Mesodermal cell (in vitro differentiated cells): ENCODE data around the gene THAP8.

Experiments
- H3K27ac ChIP-seq: 2 replicates; pipeline ENCODE4 v1.7.0; 2013; ENCODE audit warnings: mild to moderate bottlenecking, low read depth, low read length, moderate library complexity; ENCODE audit not compliant: severe bottlenecking
- H3K36me3 ChIP-seq: 2 replicates; pipeline ENCODE4 v1.7.1; 2013; ENCODE audit warnings: mild to moderate bottlenecking, low read length, moderate library complexity; ENCODE audit not compliant: control insufficient read depth, insufficient read depth
- H3K4me1 ChIP-seq: one replicate; pipeline ENCODE4 v1.7.1; 2013; ENCODE audit warnings: mild to moderate bottlenecking, low read length; ENCODE audit not compliant: insufficient read depth, control insufficient read depth, poor library complexity, severe bottlenecking
- H3K4me3 ChIP-seq: 2 replicates; pipeline ENCODE4 v1.7.0; 2013; ENCODE audit warnings: low read length, control low read depth, mild to moderate bottlenecking; ENCODE audit not compliant: insufficient read depth, poor library complexity, severe bottlenecking; ENCODE audit errors: extremely low read depth
- H3K9me3 ChIP-seq: 2 replicates; pipeline ENCODE4 v1.7.1; 2013; ENCODE audit warnings: mild to moderate bottlenecking, low read length, moderate library complexity; ENCODE audit not compliant: control insufficient read depth
- WGBS, 2 experiments: methylation state at CpG; one replicate each; pipeline ENCODE4 v1.1.5; 2013; ENCODE audit warnings: missing lambda C conversion rate in 2 of 2; ENCODE audit not compliant: insufficient coverage in 2 of 2; 5-methylcytosine and 5-hydroxymethylcytosine counted together

Gene THAP8

GRCh38 chr19:36090910-36091695 lies 37.0 kb upstream of the THAP8 start:
- H3K4me3 ChIP-seq = no peak overlapping the region
- H3K27ac ChIP-seq = no peak overlapping the region
- no peaks in the 10 kb centered on the region for H3K9me3 ChIP-seq
- WGBS, 2 experiments = 88 to 89% methylated on average over 10 to 12 of the region's 13 CpGs
- no peaks in the 10 kb centered on the region for H3K4me1 ChIP-seq
- peaks cover 81% of the 10 kb centered on the region for H3K36me3 ChIP-seq

GRCh38 chr19:36089847-36090246 lies 35.8 kb upstream of the THAP8 start:
- no peaks in the 10 kb centered on the region for H3K9me3 ChIP-seq
- no peaks in the 10 kb centered on the region for H3K4me1 ChIP-seq
- no peak overlapping the region for H3K4me3 ChIP-seq
- no peak overlapping the region for H3K27ac ChIP-seq
- WGBS, 2 experiments = 93 to 96% methylated on average over 4 to 5 of the region's 5 CpGs
- H3K36me3 ChIP-seq = peaks cover 80% of the 10 kb centered on the region

GRCh38 chr19:36086326-36086725 lies 32.2 kb upstream of the THAP8 start:
- Histone ChIP-seq H3K9me3 (no peaks in the 10 kb centered on the region), H3K27ac (no peak overlapping the region), H3K4me1 (no peaks in the 10 kb centered on the region), H3K4me3 (no peak overlapping the region), H3K36me3 (peaks cover 89% of the 10 kb centered on the region)
- WGBS, 2 experiments = 92 to 97% methylated on average over 9 of the region's 9 CpGs

DNA sequence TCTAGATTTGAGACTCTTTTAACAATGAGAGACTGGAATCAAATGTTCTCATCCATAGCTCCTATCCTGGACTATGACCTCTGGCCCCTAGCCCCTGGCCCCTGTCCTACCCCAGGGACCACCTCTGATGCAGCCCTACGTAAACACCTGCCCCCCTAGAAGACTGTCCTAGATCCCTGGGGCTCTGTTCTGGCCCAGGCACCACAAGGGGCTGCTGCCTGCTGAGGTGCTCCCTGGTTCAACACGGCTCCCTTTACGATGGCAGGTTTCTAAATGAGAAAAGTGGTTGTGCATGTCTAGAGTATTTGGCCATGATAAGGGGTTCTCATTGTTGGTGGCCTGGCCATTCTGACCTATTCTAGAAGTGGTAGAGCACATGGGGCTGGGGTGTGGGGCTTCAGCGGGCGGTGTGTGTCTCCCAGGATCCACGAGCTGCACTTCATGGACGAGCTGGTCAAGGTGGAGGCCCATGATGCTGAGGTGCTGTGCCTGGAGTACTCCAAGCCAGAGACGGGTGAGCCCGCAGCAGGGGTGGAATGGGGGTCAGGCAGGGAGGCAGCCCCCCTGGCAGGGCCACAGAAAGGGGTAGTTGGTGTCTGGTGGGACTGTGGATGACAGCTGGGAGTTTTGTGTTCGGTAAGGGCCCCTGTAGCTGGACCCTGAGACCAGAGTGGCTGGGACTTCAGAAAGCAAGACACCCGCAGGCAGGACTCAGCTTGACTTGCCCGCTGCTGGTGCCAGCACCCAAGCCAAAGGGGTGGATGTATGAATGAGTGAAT lies 30.3 kb upstream of the THAP8 start:
- Histone ChIP-seq H3K27ac (no peak overlapping the region), H3K9me3 (no peaks in the 10 kb centered on the region), H3K4me3 (no peak overlapping the region), H3K4me1 (no peaks in the 10 kb centered on the region), H3K36me3 (peaks cover 79% of the 10 kb centered on the region)
- 95 to 97% methylated on average over 10 to 12 of the region's 12 CpGs for WGBS, 2 experiments

DNA sequence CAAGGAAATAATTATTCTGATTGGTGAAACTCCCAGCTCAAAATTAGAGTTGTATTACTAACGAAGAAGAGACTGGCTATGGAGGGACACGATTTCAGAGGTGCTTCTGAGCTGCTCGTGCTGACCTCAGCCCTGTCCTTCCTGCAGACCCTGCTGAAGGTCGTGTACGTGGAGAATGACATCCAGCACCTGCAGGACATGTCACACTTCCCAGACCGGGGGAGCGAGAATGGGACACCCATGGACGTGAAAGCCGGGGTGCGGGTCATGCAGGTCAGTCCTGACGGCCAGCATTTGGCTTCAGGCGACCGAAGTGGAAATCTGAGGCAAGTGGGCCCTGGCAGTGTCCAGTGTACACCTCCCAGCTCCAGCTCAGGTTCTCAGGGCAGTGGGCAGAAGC lies 28.8 kb upstream of the THAP8 start:
- Histone ChIP-seq H3K9me3 (no peaks in the 10 kb centered on the region), H3K27ac (no peak overlapping the region), H3K4me3 (no peak overlapping the region), H3K36me3 (peaks cover 78% of the 10 kb centered on the region), H3K4me1 (no peaks in the 10 kb centered on the region)
- 96 to 97% methylated on average over 13 of the region's 13 CpGs for WGBS, 2 experiments

DNA sequence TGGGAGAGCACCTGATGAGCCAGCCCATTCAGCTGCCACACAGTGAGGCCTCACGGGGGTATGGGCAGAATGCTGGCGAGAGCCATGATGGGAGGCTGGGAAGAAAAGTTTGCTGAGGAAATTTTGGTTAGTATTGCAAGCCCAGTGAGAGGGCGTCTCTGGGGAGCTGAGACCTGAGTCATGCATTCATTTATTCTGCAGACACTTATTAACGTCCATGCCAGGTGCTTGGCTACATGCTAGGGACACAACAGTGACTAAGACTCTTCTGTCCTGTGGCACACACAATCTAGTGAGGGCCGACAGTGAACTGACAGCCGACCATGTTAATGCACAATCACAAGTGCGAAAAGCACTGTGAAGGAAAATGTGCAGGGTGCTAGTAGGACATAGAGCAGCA lies 27.8 kb upstream of the THAP8 start:
- Histone ChIP-seq H3K4me3 (no peak overlapping the region), H3K36me3 (peaks cover 81% of the 10 kb centered on the region), H3K4me1 (no peaks in the 10 kb centered on the region), H3K27ac (no peak overlapping the region), H3K9me3 (no peaks in the 10 kb centered on the region)
- 91 to 96% methylated on average over 7 of the region's 7 CpGs for WGBS, 2 experiments

GRCh38 chr19:36081385-36081784 lies 27.3 kb upstream of the THAP8 start:
- Histone ChIP-seq H3K4me1 (no peaks in the 10 kb centered on the region), H3K4me3 (no peak overlapping the region), H3K27ac (no peak overlapping the region), H3K36me3 (peaks cover 76% of the 10 kb centered on the region), H3K9me3 (no peaks in the 10 kb centered on the region)
- WGBS, 2 experiments = 84 to 97% methylated on average over 3 of the region's 3 CpGs

- Histone ChIP-seq H3K27ac (no peak overlapping the region), H3K36me3 (peaks cover 72% of the 10 kb centered on the region), H3K9me3 (no peaks in the 10 kb centered on the region), H3K4me1 (no peaks in the 10 kb centered on the region), H3K4me3 (no peak overlapping the region)
- no CpG with 5 or more reads among the region's 3 CpGs for WGBS, 2 experiments
Measured at GRCh38 chr19:36079389-36079945, 25.4 kb upstream of the THAP8 start.

DNA sequence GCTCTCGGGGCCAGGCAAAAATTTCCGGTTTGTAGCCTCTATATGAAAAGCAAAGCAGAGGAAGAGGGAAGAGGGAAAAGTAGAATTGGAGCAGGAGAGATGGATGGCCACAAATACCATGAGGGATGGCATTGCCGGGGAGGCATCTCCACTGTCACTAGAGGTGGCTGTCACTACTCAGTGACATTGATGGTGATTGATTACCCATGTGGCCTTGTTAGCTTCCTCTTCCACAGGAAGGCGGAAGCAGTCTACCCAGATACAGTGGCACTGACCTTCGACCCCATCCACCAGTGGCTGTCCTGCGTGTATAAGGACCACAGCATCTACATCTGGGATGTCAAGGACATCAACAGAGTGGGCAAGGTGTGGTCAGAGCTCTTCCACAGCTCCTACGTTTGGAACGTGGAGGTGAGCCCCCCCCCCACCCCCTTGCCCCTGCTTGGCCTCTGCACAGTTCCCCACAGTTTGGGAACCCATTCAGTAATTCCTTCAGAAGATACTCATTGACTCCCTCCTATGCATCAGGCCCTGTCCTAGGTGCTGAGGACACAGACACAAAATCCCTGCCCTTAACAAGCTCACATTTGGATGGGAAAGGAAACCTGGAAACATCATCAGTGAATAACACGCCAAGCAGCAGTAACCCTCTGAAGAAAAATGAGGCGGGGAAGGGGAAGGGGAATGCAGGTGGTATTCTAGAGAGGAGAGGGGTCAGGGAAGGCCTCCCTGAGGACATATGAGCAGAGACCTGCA lies 19.2 kb upstream of the THAP8 start:
- 91% methylated on average over 8 to 9 of the region's 10 CpGs for WGBS, 2 experiments
- Histone ChIP-seq H3K4me3 (no peak overlapping the region), H3K4me1 (no peaks in the 10 kb centered on the region), H3K9me3 (no peaks in the 10 kb centered on the region), H3K27ac (no peak overlapping the region), H3K36me3 (peaks cover 63% of the 10 kb centered on the region)

- 81 to 89% methylated on average over 5 to 8 of the region's 8 CpGs for WGBS, 2 experiments
- H3K27ac ChIP-seq = no peak overlapping the region
Measured at GRCh38 chr19:36072081-36072480, 18.0 kb upstream of the THAP8 start.

More at GRCh38 chr19:36072081-36072480, 18.0 kb upstream of the THAP8 start:
- no peaks in the 10 kb centered on the region for H3K4me1 ChIP-seq
- peaks cover 69% of the 10 kb centered on the region for H3K36me3 ChIP-seq
- no peaks in the 10 kb centered on the region for H3K9me3 ChIP-seq
- no peak overlapping the region for H3K4me3 ChIP-seq
